HepG2 (cell line): ENCODE results near the gene CYP4V2. TPM values are rescaled to one million over a fixed set of nuclear protein-coding genes. Genes with fewer than 3 reads are reported as not detected.

Experiments
- ARNT ChIP-seq: fragments of 450-650 bp; IDR thresholded peaks from 2 replicates; pipeline ENCODE4 v1.6.1; 2017
- ASH2L ChIP-seq: fragments of 300-600, 200-600 bp; sonication (generic); IDR thresholded peaks from 2 replicates; pipeline ENCODE4 v1.7.0; 2017; ENCODE audit warnings: low read depth, mild to moderate bottlenecking, moderate library complexity, mixed read lengths, low read length; ENCODE audit not compliant: insufficient read length
- ETV5 ChIP-seq: IDR thresholded peaks from 2 replicates; pipeline ENCODE4 v1.6.1; 2018; ENCODE audit warnings: missing biosample characterization, missing genetic modification reagents, inconsistent platforms, borderline replicate concordance
- EZH2 ChIP-seq: conservative IDR thresholded peaks from 2 replicates; pipeline ENCODE4 v1.6.1; 2012; ENCODE audit warnings: mild to moderate bottlenecking, low read depth, low read length, moderate library complexity
- ISX ChIP-seq: sonication (generic); formaldehyde crosslinking; conservative IDR thresholded peaks from 2 replicates; pipeline ENCODE4 v1.5.0; 2020; ENCODE audit warnings: missing genetic modification reagents
- MAFF ChIP-seq: IDR thresholded peaks from 2 replicates; pipeline ENCODE4 v1.6.1; 2011; ENCODE audit warnings: low read depth, low read length, improper control_type of control experiment
- MATR3 ChIP-seq: sonication (generic); formaldehyde crosslinking; IDR thresholded peaks from 2 replicates; pipeline ENCODE4 v1.4.0; 2020; ENCODE audit warnings: missing genetic modification reagents
- MED8 ChIP-seq: sonication (generic); formaldehyde crosslinking; IDR thresholded peaks from 2 replicates; pipeline ENCODE4 v1.8.1; 2023; ENCODE audit warnings: mild to moderate bottlenecking, missing genetic modification reagents; ENCODE audit not compliant: insufficient replicate concordance
- MLX ChIP-seq: IDR thresholded peaks from 2 replicates; pipeline ENCODE4 v1.6.1; 2016
- MTA1 ChIP-seq: sonication (generic); formaldehyde crosslinking; IDR thresholded peaks from 2 replicates; pipeline ENCODE4 v1.4.0; 2020; ENCODE audit warnings: missing genetic modification reagents, mild to moderate bottlenecking, borderline replicate concordance
- NR2F6 ChIP-seq, 2 experiments: IDR thresholded peaks; 2 replicates each; pipeline ENCODE4 v1.6.1; 2016; ENCODE audit warnings: antibody characterized with exemption in 1 of 2, mild to moderate bottlenecking in 1 of 2
- SIX4 ChIP-seq: sonication (generic); formaldehyde crosslinking; IDR thresholded peaks from 2 replicates; pipeline ENCODE4 v1.4.0; 2020; ENCODE audit warnings: missing genetic modification reagents
- SKI ChIP-seq: fragments of 450-650 bp; IDR thresholded peaks from one replicate; pipeline ENCODE4 v1.6.1; 2018; ENCODE audit warnings: mild to moderate bottlenecking; ENCODE audit not compliant: partially characterized antibody
- SOX5 ChIP-seq: IDR thresholded peaks from 2 replicates; pipeline ENCODE4 v1.6.1; 2016; ENCODE audit warnings: borderline replicate concordance
- TEF ChIP-seq: sonication (generic); formaldehyde crosslinking; IDR thresholded peaks from 2 replicates; pipeline ENCODE4 v1.5.0; 2020; ENCODE audit warnings: missing genetic modification reagents
- ZBTB39 ChIP-seq: sonication (generic); formaldehyde crosslinking; IDR thresholded peaks from 2 replicates; pipeline ENCODE4 v1.5.0; 2020; ENCODE audit warnings: missing genetic modification reagents
- ZNF281 ChIP-seq: sonication (generic); formaldehyde crosslinking; IDR thresholded peaks from 2 replicates; pipeline ENCODE4 v1.4.0; 2020; ENCODE audit warnings: missing genetic modification reagents, borderline replicate concordance
- ZNF350 ChIP-seq: sonication (generic); formaldehyde crosslinking; IDR thresholded peaks from 2 replicates; pipeline ENCODE4 v1.4.0; 2020; ENCODE audit warnings: mild to moderate bottlenecking, low read depth, missing genetic modification reagents, borderline replicate concordance
- ZNF574 ChIP-seq: sonication (generic); formaldehyde crosslinking; IDR thresholded peaks from 2 replicates; pipeline ENCODE4 v1.4.0; 2020; ENCODE audit warnings: missing genetic modification reagents
- ZSCAN9 ChIP-seq: IDR thresholded peaks from 2 replicates; pipeline ENCODE4 v1.6.1; 2016; ENCODE audit warnings: borderline replicate concordance
- polyA plus RNA-seq, 8 experiments: library from polyadenylated mRNA; depleted of rRNA in 3 of 8; stranded (reverse) in 7 of 8; unstranded in 1 of 8; fragments of >200 nt; fragmentation: Illumina TruSeq in 4 of 8; extraction: Trizol in 4 of 8; gene quantifications; 2 replicates each; pipeline versions ENCODE4 v1.2.1 to v1.2.3, GENCODE V29; 2011 to 2016; ENCODE audit warnings: low read depth in 4 of 8, missing spikeins in 1 of 8, mixed read lengths in 1 of 8; ENCODE audit not compliant: insufficient read depth in 1 of 8
- total RNA-seq, 5 experiments: library from RNA; depleted of rRNA; stranded (reverse); fragments of >200 nt; fragmentation: Illumina TruSeq; extraction: Trizol; gene quantifications; 2 replicates each; pipeline ENCODE4 v1.2.3, GENCODE V29; 2016; ENCODE audit warnings: low read depth in 1 of 5

The CYP4V2 gene
- total and polyA plus RNA-seq, 2 of the 13 experiments (the other 11 are each of a cell fraction or from before 2014, with no cell fraction given) = 4.7 to 7.2 TPM

GRCh38 chr4:186191200-186192065 lies at the start of gene CYP4V2 (continued):
- TF ChIP-seq ZBTB39 (peak; percentile 51; the same call in 1 of the 2 replicates), MAFF (no peak), ISX (0 out of 2 replicates have a peak, but pooled peaks have one; percentile 35), TEF (CRISPR knock-in tag) (0 out of 2 replicates have a peak, but pooled peaks have one; percentile 33), ZNF574 (peak; percentile 91), NR2F6 (IDR thresholded peaks at IDR 0.05) (peak; percentile 80), NR2F6 (CRISPR knock-in tag; IDR thresholded peaks at IDR 0.05) (peak; percentile 98), MED8 (CRISPR knock-in tag) (peak; percentile 88), SIX4 (CRISPR knock-in tag) (0 out of 2 replicates have a peak, but pooled peaks have one; percentile 25), SOX5 (CRISPR knock-in tag) (peak; percentile 37; the same call in 1 of the 2 replicates), ZNF281 (CRISPR knock-in tag) (peak; percentile 16; the same call in 1 of the 2 replicates), MTA1 (CRISPR knock-in tag) (peak; percentile 33; the same call in 1 of the 2 replicates), ETV5 (peak; percentile 99), ARNT (no peak), EZH2 (no peak), MLX (CRISPR knock-in tag) (no peak), MATR3 (CRISPR knock-in tag) (no peak), ASH2L (peak; percentile 87), SKI (peak; percentile 59), ZNF350 (peak; percentile 52; the same call in 1 of the 2 replicates), ZSCAN9 (CRISPR knock-in tag) (peak; percentile 70)
